Astrocyte of the spinal cord (primary cell): ENCODE measurements around the gene MRPL28.
"Not testable (repeated sequence)": the region's sequence is repeated elsewhere in the genome, so short reads cannot be mapped to it uniquely, and the experiment has no call there.

ENCODE experiments used
- DNase-seq: peaks from one replicate; pipeline ENCODE4 v3.0.0; 2011; ENCODE audit warnings: low read depth, low spot score
- H3K4me3 ChIP-seq: 2 replicates; pipeline ENCODE4 v1.5.1; 2011; ENCODE audit warnings: low read depth, mild to moderate bottlenecking, low read length, moderate library complexity
- in situ Hi-C: cut with HindIII; loops from 2 replicates; pipeline ENCODE4 v1.10.0; 2017; ENCODE audit warnings: low sequenced_read_pairs
- TF ChIP-seq, protein P1 (sequence below): IDR thresholded peaks from 2 replicates; pipeline ENCODE4 v1.5.1; 2012; ENCODE audit warnings: low read depth, mild to moderate bottlenecking, low read length, inconsistent platforms

The MRPL28 gene

DNA sequence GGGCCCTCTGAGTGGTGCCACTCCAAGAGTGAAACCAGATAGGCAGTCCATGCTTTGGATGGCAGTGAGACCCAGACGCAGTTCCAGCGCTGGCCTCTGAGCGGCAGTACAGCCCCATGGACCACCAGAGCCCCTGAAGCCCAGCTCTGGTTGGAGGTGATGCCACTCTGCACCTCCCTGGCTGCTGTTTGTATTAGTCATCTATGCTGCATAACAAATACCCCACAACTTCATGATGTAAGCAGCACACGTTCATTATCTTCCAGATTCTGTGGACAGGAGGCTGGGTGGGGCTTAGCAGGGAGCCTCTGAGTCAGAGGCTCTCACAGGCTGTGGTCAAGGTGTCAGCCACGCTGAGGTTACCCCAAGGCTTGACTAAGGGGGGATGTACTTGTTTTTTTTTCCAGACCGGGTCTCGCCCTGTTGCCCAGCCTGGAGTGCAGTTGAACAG lies 21.6 kb upstream of the MRPL28 start:
- in situ Hi-C loops, result no loop called here
- TF ChIP-seq, protein P1, sequence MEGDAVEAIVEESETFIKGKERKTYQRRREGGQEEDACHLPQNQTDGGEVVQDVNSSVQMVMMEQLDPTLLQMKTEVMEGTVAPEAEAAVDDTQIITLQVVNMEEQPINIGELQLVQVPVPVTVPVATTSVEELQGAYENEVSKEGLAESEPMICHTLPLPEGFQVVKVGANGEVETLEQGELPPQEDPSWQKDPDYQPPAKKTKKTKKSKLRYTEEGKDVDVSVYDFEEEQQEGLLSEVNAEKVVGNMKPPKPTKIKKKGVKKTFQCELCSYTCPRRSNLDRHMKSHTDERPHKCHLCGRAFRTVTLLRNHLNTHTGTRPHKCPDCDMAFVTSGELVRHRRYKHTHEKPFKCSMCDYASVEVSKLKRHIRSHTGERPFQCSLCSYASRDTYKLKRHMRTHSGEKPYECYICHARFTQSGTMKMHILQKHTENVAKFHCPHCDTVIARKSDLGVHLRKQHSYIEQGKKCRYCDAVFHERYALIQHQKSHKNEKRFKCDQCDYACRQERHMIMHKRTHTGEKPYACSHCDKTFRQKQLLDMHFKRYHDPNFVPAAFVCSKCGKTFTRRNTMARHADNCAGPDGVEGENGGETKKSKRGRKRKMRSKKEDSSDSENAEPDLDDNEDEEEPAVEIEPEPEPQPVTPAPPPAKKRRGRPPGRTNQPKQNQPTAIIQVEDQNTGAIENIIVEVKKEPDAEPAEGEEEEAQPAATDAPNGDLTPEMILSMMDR, result peak; percentile 90
- H3K4me3 ChIP-seq, result no peak overlapping the region
- DNase-seq, result peak; percentile 85

DNA sequence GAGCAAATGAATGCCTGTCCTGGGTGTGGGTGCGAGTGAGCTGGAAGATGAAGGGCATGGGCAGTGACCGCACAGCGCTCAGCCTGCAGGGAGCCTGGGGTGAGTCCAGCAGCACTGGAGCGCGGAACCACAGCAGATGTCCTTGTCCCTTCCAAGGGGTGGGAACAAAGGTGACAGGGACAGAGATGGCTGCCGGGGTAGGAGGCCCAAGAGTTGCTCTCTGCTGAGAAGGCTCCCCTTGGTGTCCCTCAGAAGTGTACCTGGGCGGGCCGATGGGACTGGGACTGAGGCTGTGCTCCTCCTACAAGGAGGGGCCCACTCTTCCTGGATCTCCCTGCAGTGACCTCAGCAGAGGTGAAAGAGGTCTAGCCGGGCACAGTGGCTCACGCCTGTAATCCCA lies 19.0 kb upstream of the MRPL28 start:
- DNase-seq, result no peak
- TF ChIP-seq, protein P1, result no peak
- in situ Hi-C loops, result no loop called here
- H3K4me3 ChIP-seq, result no peak overlapping the region

DNA sequence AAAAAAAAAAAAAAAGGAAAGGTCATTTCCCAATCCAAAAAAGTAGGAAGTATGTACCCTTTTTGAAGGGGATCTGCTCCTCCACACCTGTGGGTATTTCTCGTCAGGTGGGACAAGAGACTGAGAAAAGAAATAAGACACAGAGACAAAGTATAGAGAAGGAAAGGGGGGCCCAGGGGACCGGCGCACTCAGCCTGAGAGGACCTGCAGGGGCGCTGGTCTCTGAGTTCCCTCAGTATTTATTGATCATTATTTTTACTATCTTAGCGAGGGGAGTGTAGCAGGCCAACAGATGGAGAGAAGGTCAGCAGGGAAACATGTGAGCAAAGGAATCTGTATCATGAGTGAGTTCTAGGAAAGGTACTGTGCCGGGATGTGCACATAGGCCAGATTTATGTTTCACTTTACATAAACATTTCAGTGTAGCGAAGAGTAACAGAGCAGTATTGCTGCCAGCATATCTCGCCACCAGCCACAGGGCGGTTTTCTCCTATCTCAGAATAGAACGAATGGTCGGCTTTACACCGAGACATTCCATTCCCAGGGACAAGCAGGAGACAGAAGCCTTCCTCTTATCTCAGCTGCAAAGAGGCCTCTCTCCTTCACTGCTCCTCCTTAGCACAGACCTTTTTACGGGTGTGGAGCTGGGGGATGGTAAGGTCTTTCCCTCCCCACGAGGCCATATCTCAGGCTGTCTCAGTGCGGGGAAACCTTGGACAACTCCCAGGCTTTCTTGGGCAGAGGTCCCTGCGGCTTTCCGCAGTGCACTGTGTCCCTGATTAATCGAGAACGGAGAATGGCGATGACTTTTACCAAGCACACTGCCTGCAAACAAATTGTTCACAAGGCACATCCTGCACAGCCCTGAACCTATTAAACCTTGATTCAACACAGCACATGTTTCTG lies 17.7 kb upstream of the MRPL28 start:
- in situ Hi-C loops, H3K4me3 ChIP-seq: not testable (repeated sequence)
- DNase-seq, result peak; percentile 40

DNA sequence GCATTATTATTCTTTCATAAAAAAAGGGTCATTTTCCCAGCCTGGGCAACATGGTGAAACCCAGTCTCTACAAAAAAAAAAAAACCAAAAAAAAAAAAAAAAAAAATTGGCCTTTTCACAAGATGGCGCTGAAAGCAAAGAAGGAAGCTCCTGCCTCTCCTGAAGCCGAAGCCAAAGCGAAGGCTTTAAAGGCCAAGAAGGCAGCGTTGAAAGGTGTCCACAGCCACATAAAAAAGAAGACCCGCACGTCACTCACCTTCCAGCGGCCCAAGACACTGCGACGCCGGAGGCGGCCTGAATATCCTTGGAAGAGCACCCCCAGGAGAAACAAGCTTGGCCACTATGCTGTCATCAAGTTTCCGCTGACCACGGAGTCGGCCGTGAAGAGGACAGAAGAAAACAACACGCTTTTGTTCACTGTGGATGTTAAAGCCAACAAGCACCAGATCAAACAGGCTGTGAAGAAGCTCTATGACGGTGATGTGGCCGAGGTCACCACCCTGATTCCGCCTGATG lies 16.4 kb upstream of the MRPL28 start:
- H3K4me3 ChIP-seq, result no peak overlapping the region
- in situ Hi-C loops, result no loop called here
- DNase-seq, result no peak
- TF ChIP-seq, protein P1, result no peak

DNA sequence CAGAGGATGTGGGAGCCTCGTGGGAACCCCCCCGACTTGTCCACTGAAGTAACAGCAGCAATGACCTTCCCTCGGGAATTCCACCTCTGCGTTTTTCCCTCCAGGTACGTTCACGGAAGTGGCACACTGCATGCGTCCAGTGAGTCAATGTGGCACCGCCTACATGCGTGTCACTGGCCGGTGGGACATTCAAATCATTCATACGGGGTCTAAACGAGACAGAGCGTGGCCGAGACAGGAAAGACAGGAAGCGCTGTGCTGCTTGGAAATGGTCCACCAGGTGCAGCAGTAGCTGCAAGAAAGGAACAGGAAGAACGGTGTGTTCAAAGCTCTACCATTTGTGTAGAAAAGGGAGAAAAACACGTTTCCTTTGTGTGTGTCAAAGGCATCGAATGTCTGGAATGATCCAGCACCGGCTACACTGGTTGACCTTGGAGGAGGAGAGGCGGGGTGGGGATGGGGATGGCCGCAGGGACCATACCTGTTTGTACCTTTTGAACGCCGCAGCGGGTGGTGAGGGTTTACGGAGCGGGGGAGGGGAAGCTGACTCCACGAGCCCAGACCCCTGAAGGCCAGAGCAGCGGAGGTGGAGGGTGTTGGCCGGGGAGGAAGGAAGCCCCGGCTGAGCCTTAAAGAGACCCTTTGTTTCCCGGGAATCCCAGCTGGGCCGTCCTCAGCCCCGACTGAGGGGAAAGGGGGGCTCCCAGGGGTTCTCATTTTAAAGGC lies 13.2 kb upstream of the MRPL28 start:
- no peak overlapping the region for H3K4me3 ChIP-seq
- DNase-seq, result no peak
- in situ Hi-C loops, result no loop called here

DNA sequence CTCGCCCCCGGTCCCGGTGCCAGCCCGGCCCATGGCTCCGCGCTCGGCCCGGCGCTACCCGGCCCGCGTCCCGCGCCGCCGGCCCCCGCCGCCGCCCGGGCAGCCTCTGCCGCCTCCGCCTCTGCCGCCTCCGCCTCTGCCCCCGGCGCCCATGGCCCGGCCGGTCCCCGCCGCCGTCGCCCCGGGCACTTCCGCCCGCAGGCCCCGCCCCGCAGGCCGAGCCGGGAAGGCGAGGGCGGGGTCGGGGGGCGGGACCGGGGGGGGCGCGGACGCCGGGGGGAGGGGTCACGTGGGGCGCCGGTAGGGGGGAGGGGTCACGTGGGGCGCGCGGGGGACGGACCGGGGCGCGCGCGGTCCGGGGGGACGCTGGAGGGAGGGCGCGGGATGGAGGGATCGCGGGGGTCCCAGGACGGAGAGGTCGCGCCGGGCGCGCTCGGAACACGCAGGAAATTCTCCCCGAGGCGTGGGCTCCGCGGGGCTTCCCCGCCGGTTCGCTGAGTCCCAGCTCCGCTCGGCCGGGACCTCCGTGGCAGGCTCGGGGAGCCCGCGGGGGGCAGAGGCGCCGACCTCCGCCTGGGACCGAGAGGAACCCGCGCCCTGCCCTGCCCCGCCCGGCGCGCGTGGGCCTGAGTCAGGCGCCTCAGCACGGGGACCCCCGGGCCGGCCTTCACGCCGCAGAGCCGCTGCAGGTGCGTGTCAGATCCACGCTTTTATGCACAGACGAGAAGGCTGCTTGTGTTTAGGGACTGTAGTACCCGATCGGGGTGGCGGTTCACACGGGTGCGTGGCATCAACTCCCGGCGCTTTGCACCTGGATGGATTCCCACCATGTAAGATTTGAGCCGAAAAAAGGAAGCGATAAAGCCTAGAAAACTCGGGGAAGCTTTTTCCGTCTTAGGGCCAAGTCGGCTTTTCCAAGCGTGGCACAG lies 11.7 kb upstream of the MRPL28 start, which contains the start of gene PGAP6:
PGAP6 (minus strand) TSS at position 190 of the 929 bp plus-strand sequence; CDS start at position 33, 157 bp downstream.
- TF ChIP-seq, protein P1, result no peak
- peak within 1 kb of the TSS; percentile 68 for H3K4me3 ChIP-seq
- in situ Hi-C loops, result no loop called here
- no peak for DNase-seq

More for the DNA sequence above, 13.2 kb upstream of the MRPL28 start:
- TF ChIP-seq, protein P1, result no peak
